ENCODE data around the gene INPP5F. TPM values are rescaled to one million over a fixed set of nuclear protein-coding genes. Genes with fewer than 3 reads are reported as not detected.

INPP5F gene
- total RNA-seq, 4 donors from 2014 or later: 13.9 to 20.9 (median 17.0) TPM

DNA sequence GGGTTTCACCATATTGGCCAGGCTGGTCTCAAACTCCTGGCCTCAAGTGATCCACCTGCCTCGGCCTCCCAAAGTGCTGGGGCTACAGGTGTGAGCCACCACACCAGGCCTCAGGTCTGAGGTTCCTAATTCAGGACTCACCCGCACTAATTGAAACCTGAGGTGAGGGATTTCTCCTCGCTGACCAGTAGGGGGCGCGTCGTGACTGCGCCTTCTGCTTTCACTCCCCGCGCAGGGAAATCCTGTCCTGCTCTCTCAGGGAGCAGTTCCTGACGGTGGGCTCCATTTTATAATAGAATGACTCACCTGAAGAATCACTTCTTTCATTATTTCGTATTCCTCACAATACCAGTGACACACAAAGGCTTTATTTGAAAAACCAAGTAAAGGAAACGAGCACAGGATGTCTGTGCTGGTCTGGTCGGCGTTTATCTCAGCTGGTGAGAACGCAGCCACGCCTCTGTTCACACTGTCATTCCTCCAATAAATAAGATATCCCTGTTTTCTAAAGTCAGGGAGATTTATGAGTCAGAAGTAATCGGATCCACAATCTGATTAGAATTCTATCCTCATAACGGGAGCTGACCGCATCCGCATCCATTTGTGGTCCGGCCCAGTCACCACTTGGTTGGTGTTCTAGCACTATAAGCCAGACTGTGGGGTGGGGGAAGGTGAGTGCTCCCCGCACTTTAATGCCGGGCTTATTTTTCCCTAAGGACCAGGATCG, 39.2 kb upstream of the INPP5F start:
- TF ChIP-seq, protein P1, sequence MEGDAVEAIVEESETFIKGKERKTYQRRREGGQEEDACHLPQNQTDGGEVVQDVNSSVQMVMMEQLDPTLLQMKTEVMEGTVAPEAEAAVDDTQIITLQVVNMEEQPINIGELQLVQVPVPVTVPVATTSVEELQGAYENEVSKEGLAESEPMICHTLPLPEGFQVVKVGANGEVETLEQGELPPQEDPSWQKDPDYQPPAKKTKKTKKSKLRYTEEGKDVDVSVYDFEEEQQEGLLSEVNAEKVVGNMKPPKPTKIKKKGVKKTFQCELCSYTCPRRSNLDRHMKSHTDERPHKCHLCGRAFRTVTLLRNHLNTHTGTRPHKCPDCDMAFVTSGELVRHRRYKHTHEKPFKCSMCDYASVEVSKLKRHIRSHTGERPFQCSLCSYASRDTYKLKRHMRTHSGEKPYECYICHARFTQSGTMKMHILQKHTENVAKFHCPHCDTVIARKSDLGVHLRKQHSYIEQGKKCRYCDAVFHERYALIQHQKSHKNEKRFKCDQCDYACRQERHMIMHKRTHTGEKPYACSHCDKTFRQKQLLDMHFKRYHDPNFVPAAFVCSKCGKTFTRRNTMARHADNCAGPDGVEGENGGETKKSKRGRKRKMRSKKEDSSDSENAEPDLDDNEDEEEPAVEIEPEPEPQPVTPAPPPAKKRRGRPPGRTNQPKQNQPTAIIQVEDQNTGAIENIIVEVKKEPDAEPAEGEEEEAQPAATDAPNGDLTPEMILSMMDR (IDR thresholded peaks at IDR 0.05; ENCODE audit: low read depth): no peak

DNA sequence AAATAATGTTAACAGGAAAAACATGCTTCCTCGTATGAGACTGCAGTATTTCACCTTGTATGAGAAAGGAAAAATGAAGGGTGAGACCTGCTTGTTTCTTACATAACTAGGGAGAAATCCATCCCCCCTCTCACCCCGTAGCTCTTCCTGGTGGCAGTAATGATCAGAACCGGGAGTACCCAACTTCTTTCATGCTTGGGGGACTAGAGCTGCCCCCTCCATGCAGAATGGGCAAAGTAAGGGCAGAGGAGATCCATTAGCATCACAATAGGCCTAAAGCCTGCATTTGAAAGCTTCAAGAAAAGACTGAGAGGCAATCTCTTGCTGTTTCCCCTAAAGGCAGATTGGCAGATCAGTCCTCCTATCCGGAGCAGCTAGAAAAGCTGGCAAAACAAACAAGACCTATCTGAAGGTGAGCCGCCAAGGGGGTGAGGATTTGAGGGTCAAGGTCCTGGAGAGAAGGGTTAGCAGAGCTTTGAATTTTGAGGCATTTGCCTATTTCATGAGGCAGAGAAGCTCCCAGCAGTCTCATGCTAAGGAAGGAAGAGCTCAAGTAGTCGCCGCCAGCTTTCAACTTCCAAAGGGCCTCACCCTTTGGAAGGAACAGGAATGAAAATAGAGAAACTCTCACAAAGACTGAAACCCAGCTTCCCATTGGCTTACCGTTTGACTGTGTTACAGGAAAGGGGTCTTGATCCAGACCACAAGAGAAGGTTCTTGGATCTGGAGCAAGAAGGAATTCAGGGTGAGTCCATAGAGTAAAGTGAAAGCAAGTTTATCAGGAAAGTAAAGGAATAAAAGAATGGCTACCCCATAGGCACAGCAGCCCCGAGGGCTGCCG, 38.4 kb upstream of the INPP5F start:
- TF ChIP-seq, protein P1 (IDR thresholded peaks at IDR 0.05; ENCODE audit: low read depth): no peak

DNA sequence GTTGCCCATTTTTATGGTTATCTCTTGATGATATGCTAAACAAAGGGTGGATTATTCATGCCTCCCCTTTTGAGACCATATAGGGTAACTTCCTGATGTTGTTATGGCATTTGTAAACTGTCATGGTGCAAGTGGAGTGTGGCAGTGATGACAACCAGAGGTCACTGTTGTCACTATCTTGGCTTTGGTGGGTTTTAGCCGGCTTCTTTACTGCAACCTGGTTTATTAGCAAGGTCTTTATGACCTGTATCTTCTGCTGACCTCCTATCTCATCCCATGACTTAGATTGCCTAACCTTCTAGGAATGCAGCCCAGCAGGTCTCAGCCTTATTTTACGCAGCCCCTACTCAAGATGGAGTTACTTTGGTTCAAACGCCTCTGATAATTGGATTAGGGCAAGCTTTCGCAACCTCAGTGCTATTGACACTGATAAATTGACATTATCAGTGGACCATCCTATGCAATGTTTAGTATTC, 37.8 kb upstream of the INPP5F start:
- TF ChIP-seq, protein P1 (IDR thresholded peaks at IDR 0.05; ENCODE audit: low read depth): no peak

DNA sequence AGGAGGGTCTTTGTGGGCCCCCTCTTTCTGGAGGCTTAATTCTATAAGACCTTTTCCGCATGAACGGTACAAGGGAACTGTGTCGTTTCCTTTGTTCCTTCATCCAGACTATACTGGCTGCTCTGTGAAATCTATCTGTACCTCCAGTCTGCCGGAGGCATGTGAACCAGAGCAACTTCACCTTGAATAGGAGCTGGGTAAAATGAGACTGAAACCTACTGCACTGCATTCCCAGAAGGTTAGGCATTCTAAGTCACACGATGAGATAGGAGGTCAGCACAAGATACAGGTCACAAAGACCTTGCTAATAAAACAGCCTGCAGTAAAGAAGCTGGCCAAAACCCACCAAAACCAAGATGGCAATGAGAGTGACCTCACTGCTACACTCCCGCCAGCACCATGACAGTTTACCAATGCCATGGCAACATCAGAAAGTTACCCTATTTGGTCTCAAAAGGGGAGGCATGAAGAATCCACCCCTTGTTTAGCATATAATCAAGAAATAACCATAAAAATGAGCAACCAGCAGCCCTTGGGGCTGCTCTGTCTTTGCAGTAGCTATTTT, 36.8 kb upstream of the INPP5F start:
- TF ChIP-seq, protein P1 (IDR thresholded peaks at IDR 0.05; ENCODE audit: low read depth): no peak

DNA sequence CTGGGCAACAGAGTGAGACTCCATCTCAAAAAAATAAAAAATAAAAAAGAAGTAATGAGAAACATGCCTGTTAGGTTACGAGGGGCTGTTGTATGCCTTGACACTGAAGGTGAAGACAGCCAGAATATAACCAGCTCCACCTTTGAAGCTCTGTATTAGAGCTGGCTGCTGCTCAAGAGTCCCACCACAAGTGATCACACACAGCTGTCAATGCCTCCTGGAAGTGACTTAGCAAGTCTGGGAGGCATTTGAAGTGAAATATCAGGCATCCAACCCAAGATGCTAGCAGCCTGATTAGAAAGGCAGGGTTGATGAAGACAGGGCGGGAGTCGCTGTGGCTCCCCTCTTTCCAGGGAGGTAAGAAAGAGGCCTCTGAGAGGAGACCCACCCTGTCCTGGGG, 34.1 kb upstream of the INPP5F start:
- TF ChIP-seq, protein P1 (IDR thresholded peaks at IDR 0.05; ENCODE audit: low read depth): no peak

DNA sequence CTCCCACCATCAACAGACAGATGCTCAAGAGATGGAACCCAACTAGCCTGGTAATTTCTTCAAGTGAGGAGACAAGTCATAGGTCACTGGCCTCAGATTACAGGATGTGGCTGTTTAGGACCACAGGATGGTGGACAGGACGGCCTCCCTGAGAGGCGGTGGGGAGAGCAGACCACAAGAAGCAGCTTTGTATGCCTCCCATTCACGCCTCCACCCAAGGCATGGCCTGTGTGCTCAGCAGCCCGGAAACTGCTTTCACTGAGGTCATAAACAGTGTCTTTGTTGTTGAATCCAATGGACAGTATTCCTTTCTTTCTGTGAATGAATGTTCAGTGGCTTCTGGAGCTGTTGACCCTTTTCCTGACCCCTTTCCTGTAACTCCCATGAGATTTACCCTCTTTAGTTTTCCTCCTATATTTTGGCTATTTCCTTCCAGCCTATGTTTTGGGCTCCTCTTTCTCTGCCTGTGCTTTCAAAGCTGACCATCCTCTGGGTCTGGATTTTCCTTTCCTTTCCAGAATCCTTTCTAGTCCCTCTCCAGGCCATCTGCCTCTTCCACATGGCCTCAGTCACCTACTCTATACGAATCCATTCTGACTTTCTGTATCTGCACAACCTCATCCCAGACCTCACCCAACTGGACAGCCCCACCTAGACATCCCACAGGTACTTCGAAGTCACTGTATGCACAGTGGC, 32.4 kb upstream of the INPP5F start:
- TF ChIP-seq, protein P1 (IDR thresholded peaks at IDR 0.05; ENCODE audit: low read depth): no peak

Data from subcutaneous adipose tissue (tissue), 4 donors.